ENCODE data around the gene KRTAP19-7.

The KRTAP19-7 gene

DNA sequence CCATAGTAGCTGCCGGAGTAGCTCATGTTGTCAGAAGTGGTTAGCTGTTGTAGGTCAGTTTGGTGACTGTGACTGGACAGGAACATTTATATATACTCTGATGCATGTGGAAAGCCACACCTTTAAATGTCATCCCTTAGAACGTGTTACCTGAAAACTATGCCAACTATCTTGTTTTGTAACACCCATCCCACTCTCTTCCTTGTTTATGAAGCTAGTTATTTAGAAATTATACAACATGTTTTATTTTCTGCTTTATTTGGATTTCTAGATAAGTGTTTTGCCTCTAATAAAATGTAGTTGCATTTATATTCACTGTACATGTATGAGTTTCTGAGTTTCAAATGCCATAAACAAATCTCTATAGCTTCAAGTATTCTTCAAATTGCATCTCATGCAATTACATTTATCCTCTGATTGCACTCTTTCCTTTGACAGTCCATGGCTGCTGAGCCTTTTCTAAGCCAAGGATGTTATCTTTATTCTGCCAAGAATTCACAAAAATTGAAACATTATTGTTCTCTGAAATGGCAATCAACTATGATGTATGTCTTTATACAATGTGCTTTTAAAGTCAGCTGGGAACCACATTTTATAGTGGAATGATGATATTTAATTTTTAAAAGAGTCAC, at the start of gene KRTAP19-7:
Gene KRTAP19-7, minus strand, starts transcription at position 51 of the 632 bp plus-strand sequence. Its CDS starts 25 bp downstream, at position 26.
- DNase-seq (ENCODE audit: low read depth) = no peak

GRCh38 chr21:30605968-30606367, 44.9 kb upstream of the KRTAP19-7 start:
- DNase-seq (ENCODE audit: low read depth) = no peak

- DNase-seq (ENCODE audit: low read depth) = no peak
These were observed 39.7 kb upstream of the KRTAP19-7 start, which contains the start of gene KRTAP22-1 for GRCh38 chr21:30600787-30601186. Gene KRTAP22-1, plus strand, starts transcription at chr21:30601087.

DNA sequence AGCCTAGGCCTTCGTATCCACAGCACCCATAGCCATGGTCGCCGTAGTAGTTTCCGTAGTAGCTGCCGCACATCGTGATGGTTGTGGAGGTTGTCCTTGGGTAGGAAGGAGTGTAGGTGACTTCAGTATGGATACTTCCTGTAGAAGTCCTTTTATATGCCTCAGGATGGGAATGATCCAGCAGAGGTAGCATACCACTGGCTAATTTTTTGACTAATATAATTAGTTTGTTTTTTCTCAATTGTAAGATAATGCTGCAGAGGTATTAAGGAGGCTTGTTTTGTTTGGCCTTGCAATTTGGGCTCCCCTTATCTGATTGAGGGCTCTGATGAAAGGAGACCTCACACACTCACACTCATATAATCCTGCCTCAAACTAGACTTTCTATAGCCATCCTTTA, 37.7 kb upstream of the KRTAP19-7 start, which contains the start of gene KRTAP6-2:
Gene KRTAP6-2, minus strand, starts transcription at position 101 of the 400 bp plus-strand sequence. Its CDS starts 28 bp downstream, at position 73.
- DNase-seq (ENCODE audit: low read depth) = no peak

GRCh38 chr21:30592140-30592539, 31.0 kb upstream of the KRTAP19-7 start, which contains the start of gene KRTAP6-3:
Gene KRTAP6-3, plus strand, starts transcription at chr21:30592440. Its CDS starts 6 bp downstream, at chr21:30592446.
- no peak for DNase-seq (ENCODE audit: low read depth)

GRCh38 chr21:30590297-30590696, 29.2 kb upstream of the KRTAP19-7 start, which contains the start of gene KRTAP22-2:
Gene KRTAP22-2, minus strand, starts transcription at chr21:30590397.
- DNase-seq (ENCODE audit: low read depth) = no peak

DNA sequence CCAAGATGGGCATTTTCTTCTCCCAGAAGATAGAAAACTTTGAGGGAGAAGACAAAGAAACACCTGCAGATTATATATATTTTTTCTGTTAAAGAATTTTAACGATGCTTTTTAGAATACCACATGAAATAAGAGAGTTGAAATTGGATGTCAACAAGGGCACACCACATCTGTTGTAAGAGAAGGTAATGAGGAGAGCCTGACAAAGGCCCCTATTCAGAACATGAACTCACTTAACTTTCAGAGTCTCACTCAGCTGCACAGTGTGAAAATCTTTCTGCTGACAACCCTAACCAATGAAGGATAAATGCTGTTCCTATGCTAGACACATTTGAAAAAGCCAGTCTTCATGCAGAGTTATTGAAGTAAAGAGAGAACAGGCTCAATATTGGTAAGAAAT, 21.8 kb upstream of the KRTAP19-7 start:
- DNase-seq (ENCODE audit: low read depth) = no peak

DNA sequence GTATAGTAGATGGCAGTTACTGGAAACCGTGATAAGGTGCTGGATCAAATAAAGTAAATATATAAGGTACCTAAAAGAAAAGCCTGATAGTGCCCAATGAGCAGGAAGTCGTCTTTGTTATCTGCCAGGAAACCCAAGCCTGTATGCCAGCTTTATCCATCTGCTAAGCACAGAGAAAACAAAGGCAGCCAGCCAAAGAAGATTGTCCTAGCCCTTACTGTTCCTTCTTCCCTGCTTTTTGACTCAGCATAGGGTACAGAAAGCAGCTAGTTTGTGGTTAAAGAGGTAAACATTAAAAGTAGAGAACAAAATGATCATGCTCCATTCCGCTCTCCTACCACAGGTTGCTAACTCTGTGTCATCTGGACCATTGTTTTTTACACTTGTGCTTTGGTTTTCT, 19.0 kb upstream of the KRTAP19-7 start:
- DNase-seq (ENCODE audit: low read depth) = no peak

- DNase-seq (ENCODE audit: low read depth) = no peak
These were observed 18.2 kb upstream of the KRTAP19-7 start for GRCh38 chr21:30579346-30579745.

DNA sequence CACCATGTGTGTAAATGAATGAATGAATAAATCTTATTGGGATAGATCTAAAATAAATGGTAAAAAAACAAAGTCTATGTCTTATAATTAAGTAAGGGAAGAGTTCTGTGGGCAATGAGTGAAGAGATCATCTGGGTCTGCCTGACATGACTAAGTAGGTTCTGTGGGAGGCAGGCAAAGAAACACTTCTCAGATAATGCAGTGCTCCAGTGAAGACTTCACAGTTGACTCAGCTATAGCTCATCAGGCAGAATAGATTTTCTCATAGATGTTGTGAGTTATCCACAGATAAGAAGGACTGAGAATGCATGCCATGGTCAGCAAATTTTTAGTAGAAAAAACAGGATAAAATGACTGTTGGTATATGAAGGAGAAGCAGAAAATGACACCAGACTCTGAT, 16.7 kb upstream of the KRTAP19-7 start:
- no peak for DNase-seq (ENCODE audit: low read depth)

DNA sequence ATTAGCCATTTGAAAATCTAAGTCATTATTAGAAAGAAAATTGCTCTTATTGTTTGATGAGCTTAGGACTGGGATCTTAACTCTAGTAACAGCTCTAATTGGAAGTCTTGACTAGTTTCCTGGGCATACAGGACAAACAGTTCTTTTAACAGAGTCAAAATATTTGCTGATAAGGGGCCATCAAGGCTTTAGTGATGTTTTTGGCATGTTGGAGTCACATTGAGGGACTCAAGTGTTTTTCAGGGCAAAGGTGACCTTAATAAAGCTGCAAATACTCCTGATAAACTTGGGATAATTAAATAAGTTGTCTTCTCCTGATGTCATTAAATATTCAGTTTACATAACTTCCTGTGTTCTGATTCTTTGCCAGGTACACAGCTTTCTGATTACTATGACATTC, 6.5 kb upstream of the KRTAP19-7 start:
- DNase-seq (ENCODE audit: low read depth) = no peak

DNA sequence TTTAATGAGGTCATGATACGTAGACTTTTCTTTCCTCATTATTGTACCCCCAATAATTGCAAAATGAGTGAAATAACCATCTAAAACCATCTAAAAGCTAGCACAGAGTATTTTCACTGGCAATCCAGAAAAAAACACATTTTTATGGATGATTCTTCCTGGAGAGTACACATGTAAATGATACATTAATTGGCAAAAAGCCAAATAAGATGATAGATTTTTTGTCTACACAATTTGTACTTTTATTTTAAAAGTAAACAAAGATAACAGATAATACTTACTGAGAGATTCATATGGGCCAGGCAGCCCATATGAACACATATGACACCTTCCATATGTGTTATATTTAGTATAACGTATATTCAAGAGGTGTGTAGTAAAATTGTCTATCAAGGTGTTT, 2.5 kb upstream of the KRTAP19-7 start:
- DNase-seq (ENCODE audit: low read depth) = no peak

GRCh38 chr21:30563072-30563471, 2.0 kb upstream of the KRTAP19-7 start:
- DNase-seq (ENCODE audit: low read depth) = no peak

DNA sequence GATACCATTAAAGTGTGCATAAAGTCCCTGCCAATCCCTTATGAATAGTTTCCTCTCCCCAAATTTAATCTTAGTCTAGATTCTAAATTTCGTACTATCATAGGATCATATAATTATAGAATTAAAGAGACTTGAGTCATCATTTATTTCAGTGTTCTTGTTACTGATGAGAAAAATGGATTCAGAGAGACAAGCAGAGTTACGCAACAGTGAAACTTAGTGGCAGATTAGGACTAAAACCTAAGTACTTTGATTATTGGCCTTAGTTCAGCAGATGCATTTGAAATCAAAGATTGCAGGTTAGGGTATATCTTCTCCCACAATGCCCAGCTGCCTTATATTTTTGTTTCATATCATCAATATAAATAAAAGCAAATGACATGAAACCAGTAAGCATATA, 843 bp upstream of the KRTAP19-7 start:
- no peak for DNase-seq (ENCODE audit: low read depth)

DNA sequence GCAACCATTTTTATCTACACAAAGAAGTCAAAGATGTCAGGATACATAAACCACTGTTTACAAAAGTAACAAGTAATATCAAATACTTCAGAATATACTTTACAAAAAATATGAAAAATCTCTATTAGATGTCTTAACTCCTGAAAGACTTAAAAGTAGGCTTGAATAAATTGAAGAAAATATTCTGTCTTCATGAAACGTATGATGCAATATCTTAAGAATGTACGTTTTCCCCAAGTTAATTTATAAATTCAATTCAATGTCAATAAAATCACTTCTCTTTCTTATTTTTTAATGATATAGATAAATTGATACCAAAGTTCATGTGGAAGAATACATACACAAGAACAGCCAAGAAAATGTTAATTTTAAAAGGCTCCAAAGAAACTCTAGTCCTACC, 6.0 kb downstream of the KRTAP19-7 start:
- no peak for DNase-seq (ENCODE audit: low read depth)

DNA sequence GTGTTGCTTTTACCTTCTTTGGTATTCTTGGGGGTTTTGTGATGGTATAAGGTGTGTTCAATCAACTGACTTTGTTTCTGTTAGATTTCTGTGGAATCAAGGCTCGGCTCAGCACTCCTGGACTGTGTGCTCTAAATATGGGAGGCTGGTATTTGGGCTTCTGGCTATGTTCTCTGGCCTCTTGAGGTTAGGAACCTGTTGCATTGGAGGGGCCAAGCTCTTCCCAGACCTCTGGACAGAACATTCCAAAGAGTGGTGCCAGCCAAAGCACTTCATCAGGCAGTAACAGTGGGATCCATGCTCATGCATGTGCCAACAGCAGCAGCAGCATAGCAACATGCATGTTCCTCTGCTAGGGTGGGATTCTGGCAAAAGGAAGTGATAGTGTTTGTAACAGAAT, 8.3 kb downstream of the KRTAP19-7 start:
- no peak for DNase-seq (ENCODE audit: low read depth)

DNA sequence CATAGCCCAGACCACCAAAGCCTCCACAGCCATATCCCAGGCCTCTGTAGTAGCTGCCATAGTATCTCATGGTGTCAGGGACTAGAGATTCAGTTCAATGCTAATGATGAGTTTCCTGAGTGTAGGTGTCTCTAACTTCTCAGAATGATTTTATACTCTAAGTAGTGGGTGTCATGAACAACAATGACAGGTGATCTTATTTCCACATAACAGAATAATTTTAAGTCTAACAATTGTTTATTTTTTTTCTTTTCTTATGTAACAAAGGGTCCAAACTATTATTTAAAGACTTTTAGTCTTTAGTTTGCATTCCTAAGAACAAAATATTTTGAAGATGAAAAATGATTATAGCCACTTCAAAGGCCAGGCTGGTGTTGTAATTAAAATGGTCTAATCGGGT, 19.4 kb downstream of the KRTAP19-7 start, which contains the start of gene KRTAP19-6:
Gene KRTAP19-6, minus strand, starts transcription at position 101 of the 400 bp plus-strand sequence. Its CDS starts 31 bp downstream, at position 70.
- no peak for DNase-seq (ENCODE audit: low read depth)

DNA sequence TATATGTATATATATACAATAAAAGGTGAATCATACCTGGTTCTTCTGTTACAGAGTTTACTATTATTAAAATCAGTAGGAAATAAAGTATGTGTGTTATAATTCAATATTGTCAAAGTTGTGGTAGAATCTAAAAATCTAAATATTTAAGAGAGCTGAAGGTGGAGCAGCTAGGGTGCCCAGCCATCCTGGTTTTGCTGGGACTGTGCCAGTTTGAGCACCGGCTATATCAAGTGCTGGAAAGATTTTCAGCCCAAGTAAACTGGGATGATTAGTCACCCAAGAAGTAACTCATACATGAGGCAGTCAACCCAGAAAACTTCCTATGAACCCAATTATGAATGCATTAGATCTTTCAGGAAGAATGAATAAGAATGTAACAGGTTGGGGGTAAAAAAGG, 42.2 kb downstream of the KRTAP19-7 start:
- no peak for DNase-seq (ENCODE audit: low read depth)

DNA sequence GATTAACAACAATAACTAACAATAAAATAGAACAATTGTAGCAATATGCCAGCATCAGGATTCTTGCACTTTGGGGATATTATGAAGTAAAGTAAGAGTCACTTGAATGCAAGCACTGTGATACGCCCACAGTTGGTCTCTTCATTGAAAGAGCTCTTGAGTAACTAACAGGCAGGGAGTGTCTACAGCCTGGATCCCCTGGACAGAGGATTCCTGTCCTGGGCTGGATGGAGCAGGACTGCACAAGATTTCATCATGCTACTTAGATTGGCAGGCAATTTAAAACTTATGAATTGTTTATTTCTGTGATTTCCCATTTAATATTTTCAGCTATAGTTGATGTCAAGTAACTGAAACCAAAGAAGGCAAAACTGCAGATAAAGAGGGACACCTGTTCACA, 45.4 kb downstream of the KRTAP19-7 start:
- no peak for DNase-seq (ENCODE audit: low read depth)
